Measurements from ENCODE around the gene CDKN1B. TPM values are rescaled to one million over a fixed set of nuclear protein-coding genes. Genes with fewer than 3 reads are reported as not detected.
A peak's percentile ranks its signal among the peaks of the same experiment; 100 is the strongest.

Gene CDKN1B
- total and polyA plus RNA-seq, 2 of the 13 experiments (the other 11 are each of a cell fraction or from before 2014, with no cell fraction given): 20.1 to 37.2 TPM

DNA sequence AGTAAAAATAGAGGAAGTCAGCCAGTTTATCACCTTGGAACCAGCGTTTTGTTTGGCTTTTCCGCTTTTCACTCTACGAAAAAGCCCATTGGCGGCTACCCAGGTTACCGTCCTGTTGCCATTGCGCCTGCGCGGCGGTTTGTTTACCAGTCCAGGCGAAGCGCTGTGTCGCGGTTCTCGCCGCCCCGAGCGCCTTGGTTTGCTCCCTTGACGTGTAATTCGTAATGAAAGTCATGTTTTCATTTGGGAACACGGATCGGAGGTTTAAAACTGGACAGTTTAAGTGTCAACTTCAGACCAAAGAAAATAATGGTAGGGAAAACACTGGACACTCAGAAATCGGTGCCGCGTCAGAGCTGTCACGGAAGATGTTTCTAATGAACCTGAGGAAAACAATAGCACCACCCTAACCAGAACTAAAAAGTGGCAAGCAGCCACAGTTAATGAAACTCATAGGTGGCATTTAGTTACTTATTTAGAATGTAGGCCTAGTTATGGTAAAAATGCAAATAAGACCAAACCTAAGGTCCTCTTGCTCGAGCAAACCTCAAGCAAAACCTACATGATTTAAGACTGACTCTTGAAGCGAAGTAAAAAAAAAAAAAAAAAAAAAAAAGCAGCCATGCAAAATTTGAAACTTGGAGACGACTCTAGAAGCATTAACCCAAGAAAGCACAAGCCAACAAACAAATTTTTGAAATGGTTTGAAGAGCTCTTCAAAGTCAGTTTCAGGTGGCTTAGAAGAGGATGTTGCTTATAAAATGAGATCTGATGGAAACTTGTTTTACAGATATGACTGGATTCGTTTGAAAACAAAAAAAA lies 20.4 kb upstream of the CDKN1B start (continued):
- no peak for TF ChIP-seq SAFB2 (CRISPR knock-in tag; IDR thresholded peaks at IDR 0.05; ENCODE audit: borderline replicate concordance, low read depth)
- TF ChIP-seq ZNF24 (IDR thresholded peaks at IDR 0.05): no peak
- TF ChIP-seq ZNF724P (CRISPR knock-in tag; IDR thresholded peaks at IDR 0.05; ENCODE audit: borderline replicate concordance): no peak
- TF ChIP-seq ZSCAN21 (CRISPR knock-in tag; IDR thresholded peaks at IDR 0.05; ENCODE audit: borderline replicate concordance): no peak
- TF ChIP-seq ISL2 (CRISPR knock-in tag; IDR thresholded peaks at IDR 0.05): no peak
- TF ChIP-seq ZNF766 (CRISPR knock-in tag; IDR thresholded peaks at IDR 0.05; ENCODE audit: borderline replicate concordance): no peak
- TF ChIP-seq ZNF251 (CRISPR knock-in tag; IDR thresholded peaks at IDR 0.05): no peak
- no peak for TF ChIP-seq TCF7 (IDR thresholded peaks at IDR 0.05; ENCODE audit: low read depth)
- TF ChIP-seq ZNF530 (CRISPR knock-in tag; IDR thresholded peaks at IDR 0.05; ENCODE audit: low read depth): no peak
- no peak for TF ChIP-seq POGZ (CRISPR knock-in tag; IDR thresholded peaks at IDR 0.05)
- TF ChIP-seq MBNL3 (CRISPR knock-in tag; conservative IDR thresholded peaks at IDR 0.05): no peak
- no peak for TF ChIP-seq ZNF678 (CRISPR knock-in tag; IDR thresholded peaks at IDR 0.05)
- TF ChIP-seq, protein P1, sequence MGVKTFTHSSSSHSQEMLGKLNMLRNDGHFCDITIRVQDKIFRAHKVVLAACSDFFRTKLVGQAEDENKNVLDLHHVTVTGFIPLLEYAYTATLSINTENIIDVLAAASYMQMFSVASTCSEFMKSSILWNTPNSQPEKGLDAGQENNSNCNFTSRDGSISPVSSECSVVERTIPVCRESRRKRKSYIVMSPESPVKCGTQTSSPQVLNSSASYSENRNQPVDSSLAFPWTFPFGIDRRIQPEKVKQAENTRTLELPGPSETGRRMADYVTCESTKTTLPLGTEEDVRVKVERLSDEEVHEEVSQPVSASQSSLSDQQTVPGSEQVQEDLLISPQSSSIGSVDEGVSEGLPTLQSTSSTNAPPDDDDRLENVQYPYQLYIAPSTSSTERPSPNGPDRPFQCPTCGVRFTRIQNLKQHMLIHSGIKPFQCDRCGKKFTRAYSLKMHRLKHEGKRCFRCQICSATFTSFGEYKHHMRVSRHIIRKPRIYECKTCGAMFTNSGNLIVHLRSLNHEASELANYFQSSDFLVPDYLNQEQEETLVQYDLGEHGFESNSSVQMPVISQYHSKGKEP (CRISPR knock-in tag; IDR thresholded peaks at IDR 0.05): no peak
- TF ChIP-seq, protein P2, sequence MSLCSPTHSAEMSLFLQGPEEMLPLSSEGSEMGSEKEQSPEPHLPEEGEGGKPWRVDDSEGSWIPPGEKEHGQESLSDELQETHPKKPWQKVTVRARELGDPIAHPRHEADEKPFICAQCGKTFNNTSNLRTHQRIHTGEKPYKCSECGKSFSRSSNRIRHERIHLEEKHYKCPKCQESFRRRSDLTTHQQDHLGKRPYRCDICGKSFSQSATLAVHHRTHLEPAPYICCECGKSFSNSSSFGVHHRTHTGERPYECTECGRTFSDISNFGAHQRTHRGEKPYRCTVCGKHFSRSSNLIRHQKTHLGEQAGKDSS (CRISPR knock-in tag; IDR thresholded peaks at IDR 0.05; ENCODE audit: borderline replicate concordance, low read depth): 0 out of 2 replicates have a peak, but pooled peaks have one; percentile 17
- no peak for TF ChIP-seq ADNP (CRISPR knock-in tag; IDR thresholded peaks at IDR 0.05)
- TF ChIP-seq NCOA1 (CRISPR knock-in tag; IDR thresholded peaks at IDR 0.05): no peak
- TF ChIP-seq RFX1 (IDR thresholded peaks at IDR 0.05): no peak
- TF ChIP-seq ZNF33B (CRISPR knock-in tag; IDR thresholded peaks at IDR 0.05): 0 out of 2 replicates have a peak, but pooled peaks have one; percentile 26
- no peak for TF ChIP-seq ZNF792 (CRISPR knock-in tag; IDR thresholded peaks at IDR 0.05)
- TF ChIP-seq CHD4 (IDR thresholded peaks at IDR 0.05; ENCODE audit: borderline replicate concordance, low read length): no peak
- TF ChIP-seq ZNF879 (CRISPR knock-in tag; IDR thresholded peaks at IDR 0.05): no peak
- TF ChIP-seq KDM4B (CRISPR knock-in tag; IDR thresholded peaks at IDR 0.05): no peak
- peak; percentile 44; the same call in 1 of the 2 replicates for TF ChIP-seq PHF21A (CRISPR knock-in tag; IDR thresholded peaks at IDR 0.05)
- TF ChIP-seq, protein P3, sequence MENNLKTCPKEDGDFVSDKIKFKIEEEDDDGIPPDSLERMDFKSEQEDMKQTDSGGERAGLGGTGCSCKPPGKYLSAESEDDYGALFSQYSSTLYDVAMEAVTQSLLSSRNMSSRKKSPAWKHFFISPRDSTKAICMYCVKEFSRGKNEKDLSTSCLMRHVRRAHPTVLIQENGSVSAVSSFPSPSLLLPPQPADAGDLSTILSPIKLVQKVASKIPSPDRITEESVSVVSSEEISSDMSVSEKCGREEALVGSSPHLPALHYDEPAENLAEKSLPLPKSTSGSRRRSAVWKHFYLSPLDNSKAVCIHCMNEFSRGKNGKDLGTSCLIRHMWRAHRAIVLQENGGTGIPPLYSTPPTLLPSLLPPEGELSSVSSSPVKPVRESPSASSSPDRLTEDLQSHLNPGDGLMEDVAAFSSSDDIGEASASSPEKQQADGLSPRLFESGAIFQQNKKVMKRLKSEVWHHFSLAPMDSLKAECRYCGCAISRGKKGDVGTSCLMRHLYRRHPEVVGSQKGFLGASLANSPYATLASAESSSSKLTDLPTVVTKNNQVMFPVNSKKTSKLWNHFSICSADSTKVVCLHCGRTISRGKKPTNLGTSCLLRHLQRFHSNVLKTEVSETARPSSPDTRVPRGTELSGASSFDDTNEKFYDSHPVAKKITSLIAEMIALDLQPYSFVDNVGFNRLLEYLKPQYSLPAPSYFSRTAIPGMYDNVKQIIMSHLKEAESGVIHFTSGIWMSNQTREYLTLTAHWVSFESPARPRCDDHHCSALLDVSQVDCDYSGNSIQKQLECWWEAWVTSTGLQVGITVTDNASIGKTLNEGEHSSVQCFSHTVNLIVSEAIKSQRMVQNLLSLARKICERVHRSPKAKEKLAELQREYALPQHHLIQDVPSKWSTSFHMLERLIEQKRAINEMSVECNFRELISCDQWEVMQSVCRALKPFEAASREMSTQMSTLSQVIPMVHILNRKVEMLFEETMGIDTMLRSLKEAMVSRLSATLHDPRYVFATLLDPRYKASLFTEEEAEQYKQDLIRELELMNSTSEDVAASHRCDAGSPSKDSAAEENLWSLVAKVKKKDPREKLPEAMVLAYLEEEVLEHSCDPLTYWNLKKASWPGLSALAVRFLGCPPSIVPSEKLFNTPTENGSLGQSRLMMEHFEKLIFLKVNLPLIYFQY (CRISPR knock-in tag; IDR thresholded peaks at IDR 0.05; ENCODE audit: borderline replicate concordance): no peak
- no peak for TF ChIP-seq ZNF781 (CRISPR knock-in tag; IDR thresholded peaks at IDR 0.05; ENCODE audit: borderline replicate concordance, not compliant biosample characterization)
